ENCODE data around the gene FMN1.
"Not testable (repeated sequence)": the region's sequence is repeated elsewhere in the genome, so short reads cannot be mapped to it uniquely, and the experiment has no call there.

The FMN1 gene

DNA sequence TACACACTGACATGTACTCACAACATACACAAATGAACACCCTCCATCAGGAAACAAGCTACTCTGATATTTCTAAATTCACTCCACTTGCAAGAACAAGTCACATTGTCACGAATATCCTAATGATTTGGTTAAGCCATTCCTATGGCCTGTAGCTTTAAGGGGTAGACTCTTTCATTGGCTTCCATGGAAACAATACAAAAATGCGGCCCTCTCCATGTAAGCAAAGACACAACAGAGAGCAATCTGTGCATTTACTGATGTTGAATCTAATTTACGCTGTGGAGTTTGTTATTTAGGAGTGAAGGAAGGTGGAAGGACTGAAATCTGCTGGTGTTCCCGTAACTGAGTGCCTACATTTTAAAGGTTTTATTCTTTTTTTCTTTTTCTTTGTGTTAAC lies 114.5 kb downstream of the FMN1 start:
- no peak overlapping the region for H3K27ac ChIP-seq
- no peak for TF ChIP-seq ZFX (IDR thresholded peaks at IDR 0.05)
- TF ChIP-seq, protein P1, sequence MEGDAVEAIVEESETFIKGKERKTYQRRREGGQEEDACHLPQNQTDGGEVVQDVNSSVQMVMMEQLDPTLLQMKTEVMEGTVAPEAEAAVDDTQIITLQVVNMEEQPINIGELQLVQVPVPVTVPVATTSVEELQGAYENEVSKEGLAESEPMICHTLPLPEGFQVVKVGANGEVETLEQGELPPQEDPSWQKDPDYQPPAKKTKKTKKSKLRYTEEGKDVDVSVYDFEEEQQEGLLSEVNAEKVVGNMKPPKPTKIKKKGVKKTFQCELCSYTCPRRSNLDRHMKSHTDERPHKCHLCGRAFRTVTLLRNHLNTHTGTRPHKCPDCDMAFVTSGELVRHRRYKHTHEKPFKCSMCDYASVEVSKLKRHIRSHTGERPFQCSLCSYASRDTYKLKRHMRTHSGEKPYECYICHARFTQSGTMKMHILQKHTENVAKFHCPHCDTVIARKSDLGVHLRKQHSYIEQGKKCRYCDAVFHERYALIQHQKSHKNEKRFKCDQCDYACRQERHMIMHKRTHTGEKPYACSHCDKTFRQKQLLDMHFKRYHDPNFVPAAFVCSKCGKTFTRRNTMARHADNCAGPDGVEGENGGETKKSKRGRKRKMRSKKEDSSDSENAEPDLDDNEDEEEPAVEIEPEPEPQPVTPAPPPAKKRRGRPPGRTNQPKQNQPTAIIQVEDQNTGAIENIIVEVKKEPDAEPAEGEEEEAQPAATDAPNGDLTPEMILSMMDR (conservative IDR thresholded peaks at IDR 0.05), result no peak

DNA sequence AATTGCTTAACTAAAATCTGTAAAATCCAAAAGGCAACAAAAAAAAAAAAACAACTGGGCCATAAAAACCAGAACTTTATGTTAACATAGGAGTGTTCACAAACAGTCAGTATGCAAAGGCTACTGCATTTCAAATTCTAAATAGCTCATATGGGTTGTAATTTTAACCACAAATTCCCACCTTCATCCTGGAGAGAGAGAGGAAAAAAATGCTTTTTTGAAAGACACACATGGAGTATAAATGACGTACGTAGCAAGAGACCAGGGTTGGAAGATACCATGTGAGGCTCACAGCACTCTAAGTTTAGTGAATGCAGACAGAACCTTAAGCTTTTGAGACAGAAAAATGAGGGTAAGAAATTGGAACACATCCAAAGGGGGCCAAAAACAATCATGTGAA lies 115.9 kb downstream of the FMN1 start:
- TF ChIP-seq, protein P1 (conservative IDR thresholded peaks at IDR 0.05), result no peak
- no peak for TF ChIP-seq ZFX (IDR thresholded peaks at IDR 0.05)
- H3K27ac ChIP-seq, result no peak overlapping the region

DNA sequence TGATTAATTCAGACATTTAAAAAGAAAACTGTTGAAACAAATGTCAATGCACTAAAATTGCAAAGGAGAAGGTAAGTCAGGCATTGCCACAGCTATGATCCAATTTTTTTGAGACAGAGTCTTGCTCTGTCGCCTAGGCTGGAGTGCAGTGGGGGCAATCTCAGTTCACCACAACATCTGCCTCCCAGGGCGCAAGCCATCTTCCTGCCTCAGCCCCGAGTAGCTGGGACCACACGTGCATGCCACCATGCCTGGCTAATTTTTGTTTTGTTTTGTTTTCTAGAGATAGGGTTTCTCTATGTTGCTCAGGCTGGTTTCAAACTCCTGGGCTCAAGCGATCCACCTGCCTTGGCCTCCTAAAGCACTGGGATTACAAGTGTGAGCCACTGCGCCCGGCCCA lies 117.6 kb downstream of the FMN1 start:
- TF ChIP-seq, protein P1 (conservative IDR thresholded peaks at IDR 0.05), result no peak
- TF ChIP-seq ZFX (IDR thresholded peaks at IDR 0.05), result no peak
- no peak overlapping the region for H3K27ac ChIP-seq

DNA sequence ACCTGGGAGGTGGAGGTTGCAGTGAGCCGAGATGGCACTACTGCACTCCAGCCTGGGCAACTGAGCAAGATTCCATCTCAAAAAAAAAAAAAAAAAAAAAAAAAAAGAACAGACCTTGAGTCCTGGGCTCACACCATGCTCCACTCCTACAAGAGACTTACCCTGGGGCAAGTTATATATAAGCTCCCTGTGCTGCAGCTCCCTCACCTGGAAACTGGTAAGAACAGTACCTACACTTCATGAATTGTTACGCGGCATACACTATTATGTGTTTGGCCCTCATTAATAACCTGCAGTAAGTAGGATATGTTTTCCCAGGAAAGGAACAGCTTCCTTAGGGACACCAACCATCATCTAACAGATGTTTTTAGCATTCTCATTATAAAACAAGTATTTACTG lies 119.6 kb downstream of the FMN1 start:
- TF ChIP-seq, protein P1 (conservative IDR thresholded peaks at IDR 0.05), result peak; percentile 32
- TF ChIP-seq ZFX (IDR thresholded peaks at IDR 0.05), result no peak
- H3K27ac ChIP-seq, result no peak overlapping the region

DNA sequence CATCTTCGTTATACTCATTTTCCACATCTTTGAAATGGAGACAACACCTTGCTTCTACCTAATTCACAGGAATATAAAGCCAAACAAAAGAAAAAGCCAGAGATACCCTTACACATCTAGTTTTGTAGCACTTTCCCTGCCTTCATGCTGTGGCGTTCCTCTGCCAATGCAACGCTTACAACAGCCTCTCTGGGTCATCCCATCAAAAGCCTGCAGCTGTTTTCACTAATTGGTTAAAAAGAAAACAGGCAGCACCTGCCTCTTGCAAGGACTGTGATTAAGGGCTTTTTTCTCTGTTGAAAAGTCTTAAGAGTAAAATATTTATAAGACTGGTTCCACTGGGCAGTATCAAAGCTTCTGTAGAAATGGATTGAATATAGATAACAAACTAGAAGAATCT lies 120.3 kb downstream of the FMN1 start:
- H3K27ac ChIP-seq, result no peak overlapping the region
- TF ChIP-seq, protein P1 (conservative IDR thresholded peaks at IDR 0.05), result no peak
- TF ChIP-seq ZFX (IDR thresholded peaks at IDR 0.05), result no peak

DNA sequence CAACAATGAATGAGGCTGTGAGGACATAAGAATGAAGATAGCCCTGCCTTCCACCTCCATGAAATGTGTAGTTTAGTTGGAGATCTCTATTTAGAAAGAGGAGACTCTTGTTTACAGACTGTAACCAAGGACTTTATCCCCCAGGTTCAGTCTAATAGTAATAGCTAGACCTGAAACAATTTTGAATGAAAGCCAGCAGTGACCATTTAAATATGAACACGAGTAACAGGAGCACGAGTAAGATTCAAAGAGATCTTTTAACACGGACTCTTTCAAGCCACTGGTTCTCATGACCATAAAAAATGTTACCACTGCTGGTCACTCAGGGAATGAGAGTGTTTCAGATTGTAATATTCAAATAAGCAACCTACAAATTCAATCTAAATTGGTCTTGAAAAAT lies 123.1 kb downstream of the FMN1 start:
- no peak overlapping the region for H3K27ac ChIP-seq
- TF ChIP-seq, protein P1 (conservative IDR thresholded peaks at IDR 0.05), result no peak
- no peak for TF ChIP-seq ZFX (IDR thresholded peaks at IDR 0.05)

DNA sequence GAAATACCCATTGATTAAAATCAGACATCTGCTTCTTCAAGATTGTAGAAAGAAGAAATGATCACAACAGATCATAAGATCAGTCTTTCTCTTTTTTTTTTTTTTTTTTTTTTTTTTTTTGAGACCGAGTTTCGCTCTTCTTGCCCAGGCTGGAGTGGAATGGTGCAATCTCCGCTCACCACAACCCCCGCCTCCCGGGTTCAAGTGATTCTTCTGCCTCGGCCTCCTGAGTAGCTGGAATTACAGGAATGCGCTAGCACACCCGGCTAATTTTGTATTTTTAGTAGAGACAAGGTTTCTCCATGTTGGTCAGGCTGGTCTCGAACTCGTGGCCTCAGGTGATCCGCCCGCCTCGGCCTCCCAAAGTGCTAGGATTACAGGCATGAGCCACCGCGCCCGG lies 124.6 kb downstream of the FMN1 start:
- H3K27ac ChIP-seq, result not testable (repeated sequence)

DNA sequence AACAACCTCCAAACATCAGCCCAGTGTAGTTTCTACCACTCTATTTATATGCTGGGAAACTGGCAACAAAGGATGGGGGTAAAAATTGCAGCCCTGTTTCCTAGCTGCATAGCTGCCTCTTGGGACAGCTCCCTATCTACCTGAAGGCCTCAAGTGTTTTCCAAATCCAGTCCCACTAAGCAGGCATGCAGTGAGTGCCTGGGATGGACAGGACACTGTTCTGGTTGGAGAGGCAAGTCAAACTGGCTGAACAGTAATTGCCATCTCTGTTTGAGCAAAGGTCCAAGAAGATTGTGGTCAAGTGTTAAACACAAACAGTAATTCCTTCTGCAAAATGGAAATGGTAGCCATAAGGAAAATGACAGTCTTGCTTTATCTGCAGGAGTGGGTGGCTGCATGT lies 125.4 kb downstream of the FMN1 start:
- H3K27ac ChIP-seq, result no peak overlapping the region
- TF ChIP-seq, protein P1 (conservative IDR thresholded peaks at IDR 0.05), result no peak
- TF ChIP-seq ZFX (IDR thresholded peaks at IDR 0.05), result no peak

Measured in C4-2B (cell line).